Myocyte (in vitro differentiated cells): ENCODE measurements around the gene ODAD3. TPM values are rescaled to one million over a fixed set of nuclear protein-coding genes. Genes with fewer than 3 reads are reported as not detected.
A peak's percentile ranks its signal among the peaks of the same experiment; 100 is the strongest.

ENCODE experiments used
- DNase-seq: peaks from one replicate; pipeline ENCODE4 v3.0.0-alpha.2; 2012; ENCODE audit warnings: low read depth
- total RNA-seq: library from RNA; depleted of rRNA; stranded (reverse); fragments of >200 nt; gene quantifications from 2 replicates; pipeline ENCODE4 v1.2.3, GENCODE V29; 2014

ODAD3 gene
- total RNA-seq, 1 donor from 2014 or later: 0.32 TPM

GRCh38 chr19:11377756-11378155 lies 57.2 kb downstream of the ODAD3 start:
- no peak for DNase-seq

GRCh38 chr19:11377237-11377636 lies 57.7 kb downstream of the ODAD3 start:
- DNase-seq: peak; percentile 73

- no peak for DNase-seq
Measured at GRCh38 chr19:11375143-11375948, 59.6 kb downstream of the ODAD3 start.

GRCh38 chr19:11374433-11375142 lies 60.3 kb downstream of the ODAD3 start, which contains the start of gene SWSAP1:
SWSAP1 (plus strand) TSS chr19:11374666; CDS start chr19:11374681, 15 bp downstream.
- DNase-seq: peak; percentile 100

- DNase-seq: no peak
Measured at GRCh38 chr19:11373885-11374432, 61.0 kb downstream of the ODAD3 start.

- peak; percentile 7 for DNase-seq
Measured at GRCh38 chr19:11373166-11373884, 61.6 kb downstream of the ODAD3 start.

- DNase-seq: no peak
Measured at GRCh38 chr19:11370744-11371143, 64.2 kb downstream of the ODAD3 start.

Other genes starting within 250 kb of the ODAD3 start
- 317 and 438 TPM in 2 replicates for gene KANK2, start 237.6 kb downstream of the ODAD3 start, total RNA-seq
- gene ANGPTL8, start 195.5 kb downstream of the ODAD3 start, total RNA-seq: not detected in 2 replicates
- gene DOCK6, start 172.6 kb downstream of the ODAD3 start, total RNA-seq: 10.1 and 12.7 TPM in 2 replicates
- gene TSPAN16, start 139.0 kb downstream of the ODAD3 start, total RNA-seq: not detected in 2 replicates
- gene RAB3D, start 95.5 kb downstream of the ODAD3 start, total RNA-seq: 0.32 and 0.47 TPM in 2 replicates
- 256 and 374 TPM in 2 replicates for gene TMEM205, start 88.9 kb downstream of the ODAD3 start, total RNA-seq
- 3.5 and 4.4 TPM in 2 replicates for gene CCDC159, start 88.6 kb downstream of the ODAD3 start, total RNA-seq
- gene PLPPR2, start 79.7 kb downstream of the ODAD3 start, total RNA-seq: 21.5 and 35.3 TPM in 2 replicates
- 0.86 and 1.7 TPM in 2 replicates for gene SWSAP1, start 60.5 kb downstream of the ODAD3 start, total RNA-seq
- 3.4 and 3.8 TPM in 2 replicates for gene EPOR, start 50.8 kb downstream of the ODAD3 start, total RNA-seq
- gene RGL3, start 15.8 kb downstream of the ODAD3 start, total RNA-seq: 0.72 and 2.3 TPM in 2 replicates
- 93.8 and 118 TPM in 2 replicates for gene PRKCSH, start 514 bp upstream of the ODAD3 start, total RNA-seq
- not detected in 2 replicates for gene ELAVL3, start 45.9 kb upstream of the ODAD3 start, total RNA-seq
- gene ZNF653, start 70.7 kb upstream of the ODAD3 start, total RNA-seq: 5.0 and 5.9 TPM in 2 replicates
- gene ECSIT, start 94.0 kb upstream of the ODAD3 start, total RNA-seq: 42.2 and 52.7 TPM in 2 replicates
- gene CNN1, start 103.7 kb upstream of the ODAD3 start, total RNA-seq: 2.0 and 6.3 TPM in 2 replicates
- 15.0 and 23.9 TPM in 2 replicates for gene ELOF1, start 124.1 kb upstream of the ODAD3 start, total RNA-seq
- gene ACP5, start 142.5 kb upstream of the ODAD3 start, total RNA-seq: 0.52 and 1.4 TPM in 2 replicates
- 18.7 and 18.9 TPM in 2 replicates for gene ZNF627, start 162.4 kb upstream of the ODAD3 start, total RNA-seq